GM13976 (cell line): ENCODE results near the gene SLC6A7.

Source experiments
- DNase-seq: peaks from one replicate; pipeline ENCODE4 v3.0.0; 2012; ENCODE audit warnings: low spot score
- CTCF ChIP-seq: IDR thresholded peaks from 2 replicates; pipeline ENCODE4 v1.5.1; 2012; ENCODE audit warnings: borderline replicate concordance, mild to moderate bottlenecking; ENCODE audit not compliant: insufficient read depth; ENCODE audit errors: extremely low read depth, missing control alignments, control extremely low read depth
- in situ Hi-C: fragments of 300-500 bp; cut with MboI; formaldehyde crosslinking; loops from one replicate; pipeline ENCODE4 v1.12.0; 2022; ENCODE audit warnings: low sequenced_read_pairs, mixed read lengths, inconsistent platforms; ENCODE audit not compliant: unreplicated experiment

The SLC6A7 gene

GRCh38 chr5:150242251-150242894, 52.5 kb downstream of the SLC6A7 start:
- TF ChIP-seq CTCF: no peak
- no peak for DNase-seq
- in situ Hi-C loops: no loop called here

GRCh38 chr5:150243590-150243989, 53.7 kb downstream of the SLC6A7 start:
- no peak for TF ChIP-seq CTCF
- in situ Hi-C loops: no loop called here
- no peak for DNase-seq

GRCh38 chr5:150244209-150244608, 54.3 kb downstream of the SLC6A7 start:
- in situ Hi-C loops: no loop called here
- DNase-seq: no peak
- TF ChIP-seq CTCF: no peak

- TF ChIP-seq CTCF: no peak
- no peak for DNase-seq
- in situ Hi-C loops: no loop called here
These were observed 55.4 kb downstream of the SLC6A7 start for GRCh38 chr5:150245111-150245789.

- DNase-seq: no peak
- in situ Hi-C loops: no loop called here
- TF ChIP-seq CTCF: no peak
These were observed 55.9 kb downstream of the SLC6A7 start for GRCh38 chr5:150245808-150246207.

- no peak for DNase-seq
- TF ChIP-seq CTCF: no peak
- in situ Hi-C loops: no loop called here
These were observed 56.6 kb downstream of the SLC6A7 start for GRCh38 chr5:150246429-150246828.
